HG02642 (cell line): Measurements from ENCODE around the gene TERT.

Source experiments
- ATAC-seq: cut with Tn5 transposase; IDR thresholded peaks from one replicate; pipeline ENCODE4 v1.9.1; 2021; ENCODE audit warnings: mild to moderate bottlenecking; ENCODE audit not compliant: unreplicated experiment, poor library complexity

TERT gene

DNA sequence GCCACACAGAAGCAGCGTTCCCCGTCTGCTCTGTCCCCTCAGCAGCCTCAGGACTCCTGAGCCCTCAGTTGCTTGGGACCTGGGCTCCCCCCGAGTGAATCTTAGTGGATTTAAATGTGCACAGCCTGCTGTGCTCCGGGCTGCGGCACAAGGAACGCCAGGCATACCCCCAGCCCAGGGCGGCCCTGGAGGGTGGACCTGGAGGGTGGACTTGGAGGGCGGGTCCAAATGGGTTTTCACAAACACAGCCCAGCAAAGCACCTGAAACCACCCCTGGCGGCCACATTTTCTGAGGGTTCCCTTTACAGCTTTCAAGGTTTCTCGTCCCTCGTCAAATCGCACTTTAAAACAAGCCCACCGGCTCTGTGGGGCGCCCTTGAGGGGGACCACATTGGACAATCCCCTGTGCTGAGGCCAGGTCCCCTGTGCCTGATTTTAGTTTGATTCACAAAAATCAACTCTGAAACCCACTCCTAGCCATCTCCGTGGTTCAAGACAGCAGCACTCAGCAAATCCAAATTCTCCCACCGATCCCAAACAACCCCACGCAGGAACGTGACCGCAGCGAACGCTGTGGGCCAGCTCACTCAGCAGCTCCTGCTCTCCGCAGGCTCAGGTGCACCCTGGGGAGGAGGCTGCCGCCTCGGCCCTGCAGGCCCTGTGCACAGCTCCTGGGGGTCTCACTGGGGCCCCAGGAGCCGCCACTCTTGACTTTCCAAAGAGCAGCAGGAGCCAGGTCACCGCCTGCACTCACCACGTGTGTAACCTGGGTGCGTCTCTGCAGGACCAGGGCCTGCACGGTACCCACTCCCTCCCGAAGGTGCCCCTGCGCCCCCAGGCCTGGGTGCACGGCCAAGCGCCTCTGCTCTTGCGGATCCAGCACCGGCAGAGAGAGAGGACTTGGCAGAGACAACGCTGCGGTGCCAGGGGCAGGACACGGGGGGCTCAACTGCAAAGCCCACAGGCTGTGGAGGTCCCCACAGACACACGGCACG is 29.1 kb downstream of the TERT start:
- no peak for ATAC-seq

DNA sequence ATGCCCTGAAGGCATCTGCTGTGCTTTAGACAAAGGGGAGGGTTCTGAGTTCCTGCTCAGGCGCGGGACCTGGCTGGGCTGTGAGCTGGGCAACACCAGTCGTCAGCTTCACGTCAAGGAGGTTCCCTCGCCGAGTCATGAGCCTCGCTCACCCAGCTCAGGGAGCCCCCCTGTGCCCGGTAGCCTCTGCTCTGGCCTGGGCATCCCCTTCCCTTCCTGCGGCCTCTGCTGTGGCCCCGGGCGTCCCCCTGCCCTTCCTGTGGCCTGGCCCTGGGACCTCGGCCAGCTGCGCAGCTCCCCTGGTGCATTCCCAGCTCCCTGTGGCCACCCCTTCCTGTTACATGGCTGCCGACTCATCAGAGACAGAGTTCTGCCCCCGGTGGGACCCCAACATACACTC is 29.8 kb downstream of the TERT start:
- no peak for ATAC-seq

DNA sequence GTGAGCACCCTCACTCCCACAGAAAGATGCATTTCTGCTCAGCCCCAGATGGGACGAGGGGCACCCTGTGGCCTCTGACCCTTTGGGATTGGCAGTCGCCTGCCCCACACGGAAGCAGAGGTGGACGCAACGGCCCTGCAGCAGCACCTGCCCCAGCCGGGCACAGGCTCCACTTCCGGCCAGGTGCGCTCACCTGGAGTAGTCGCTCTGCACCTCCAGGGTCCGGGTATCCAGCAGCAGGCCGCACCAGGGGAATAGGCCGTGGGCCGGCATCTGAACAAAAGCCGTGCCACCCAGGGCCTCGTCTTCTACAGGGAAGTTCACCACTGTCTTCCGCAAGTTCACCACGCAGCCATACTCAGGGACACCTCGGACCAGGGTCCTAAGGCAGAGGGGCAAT is 30.7 kb downstream of the TERT start:
- ATAC-seq: no peak

DNA sequence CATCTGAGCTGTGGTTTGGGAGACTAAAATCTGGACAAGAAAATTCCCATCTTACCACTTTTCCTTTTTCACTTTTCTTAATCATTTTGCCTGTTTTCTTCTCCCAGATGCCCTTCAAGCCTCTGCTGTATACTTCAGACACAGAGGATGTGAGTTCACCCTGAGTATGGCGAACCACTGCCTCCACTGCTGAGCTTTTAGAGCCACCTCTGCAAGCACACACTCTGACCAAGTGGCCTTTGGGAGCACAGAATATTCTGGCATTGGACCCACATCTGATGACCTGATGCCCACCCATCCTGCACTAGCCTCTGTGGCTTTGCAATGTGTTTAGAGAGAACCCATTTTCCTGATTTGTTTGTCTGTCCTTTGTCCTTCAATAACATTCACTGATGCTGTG is 32.5 kb downstream of the TERT start:
- ATAC-seq: no peak

DNA sequence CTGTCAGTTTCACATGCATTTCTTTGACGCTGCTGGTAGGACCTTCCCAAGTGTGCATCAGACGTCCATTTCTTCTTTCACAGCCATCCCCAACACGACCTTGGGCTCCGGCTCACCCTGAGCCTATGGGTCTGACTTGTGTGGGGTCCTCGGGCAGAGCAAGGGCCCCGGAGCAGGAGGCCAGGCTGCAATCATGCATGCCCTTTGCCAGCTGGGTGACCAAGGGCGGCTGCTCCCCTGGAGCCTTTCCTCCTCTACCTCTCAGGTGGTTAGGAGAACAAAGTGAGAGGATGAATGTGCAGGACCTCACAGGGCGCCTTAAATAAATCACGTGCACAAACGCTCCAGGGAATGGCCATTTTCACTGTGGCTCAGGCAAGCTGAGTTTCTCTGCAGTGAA is 33.2 kb downstream of the TERT start:
- no peak for ATAC-seq

DNA sequence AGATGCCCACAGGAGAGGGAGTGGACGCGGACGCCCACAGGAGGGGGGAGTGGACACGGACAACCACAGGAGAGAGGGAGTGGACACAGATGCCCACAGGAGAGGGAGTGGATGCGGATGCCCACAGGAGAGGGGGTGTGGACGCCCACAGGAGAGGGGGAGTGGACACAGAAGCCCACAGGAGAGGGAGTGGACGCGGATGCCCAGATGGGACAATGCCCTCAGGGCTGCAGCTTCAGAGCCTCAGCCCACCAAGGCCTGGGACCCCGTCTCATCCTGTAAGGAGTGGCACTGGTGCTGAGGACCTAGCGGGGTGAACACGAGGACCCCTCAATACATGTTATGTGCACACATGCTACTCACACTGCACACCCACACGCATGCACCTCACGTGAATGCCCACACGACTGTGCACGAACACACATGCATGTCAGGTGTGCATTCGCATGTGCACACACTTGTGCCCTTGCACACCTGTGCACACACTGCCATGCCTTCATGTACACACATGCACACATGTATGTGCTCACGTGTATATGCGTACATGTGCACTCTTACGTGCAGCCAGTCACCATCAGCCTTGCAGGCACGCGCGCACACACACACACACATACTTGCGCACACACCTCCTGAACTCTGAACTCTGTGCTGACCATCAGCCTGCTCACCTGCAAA is 34.9 kb downstream of the TERT start:
- no peak for ATAC-seq

DNA sequence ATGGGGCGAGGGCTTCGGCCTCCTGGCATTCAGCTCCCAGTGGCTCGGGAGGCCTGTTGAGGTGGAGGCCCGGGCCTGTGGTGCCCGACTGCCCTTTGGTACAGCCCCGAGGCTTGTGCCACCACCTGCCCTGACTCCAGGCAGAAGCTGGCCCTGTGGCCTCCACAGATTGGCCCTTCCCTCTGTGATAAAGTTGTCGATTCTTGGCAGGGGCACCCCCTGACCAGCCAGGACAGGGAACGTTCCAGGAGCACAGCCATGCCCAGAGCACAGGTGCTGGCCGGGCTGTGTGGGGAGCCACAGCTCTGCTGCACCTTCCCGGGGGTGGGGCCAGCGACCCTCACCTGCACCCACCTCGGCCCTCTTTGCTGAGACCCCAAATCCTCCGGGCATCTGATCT is 37.0 kb downstream of the TERT start:
- ATAC-seq: no peak

DNA sequence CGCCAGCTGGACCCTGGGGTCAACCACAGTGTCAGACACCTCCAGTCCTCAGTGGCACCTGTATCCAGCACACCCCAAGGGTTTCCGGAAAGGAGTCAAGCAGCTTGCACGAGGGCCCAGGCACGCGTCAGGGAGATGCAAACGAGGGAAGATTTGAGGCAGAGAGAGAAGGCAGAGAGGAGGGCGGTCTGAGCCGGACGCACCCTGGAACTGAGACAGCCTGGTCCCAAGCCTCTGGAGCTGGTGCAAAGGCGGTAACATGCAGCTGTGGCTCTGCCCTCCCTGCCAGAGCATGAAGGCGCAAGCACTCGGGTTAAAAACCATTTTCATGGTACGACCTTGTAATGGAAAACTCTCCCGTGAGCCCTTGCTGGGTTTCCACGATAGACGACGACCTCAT is 37.5 kb downstream of the TERT start:
- ATAC-seq: no peak

DNA sequence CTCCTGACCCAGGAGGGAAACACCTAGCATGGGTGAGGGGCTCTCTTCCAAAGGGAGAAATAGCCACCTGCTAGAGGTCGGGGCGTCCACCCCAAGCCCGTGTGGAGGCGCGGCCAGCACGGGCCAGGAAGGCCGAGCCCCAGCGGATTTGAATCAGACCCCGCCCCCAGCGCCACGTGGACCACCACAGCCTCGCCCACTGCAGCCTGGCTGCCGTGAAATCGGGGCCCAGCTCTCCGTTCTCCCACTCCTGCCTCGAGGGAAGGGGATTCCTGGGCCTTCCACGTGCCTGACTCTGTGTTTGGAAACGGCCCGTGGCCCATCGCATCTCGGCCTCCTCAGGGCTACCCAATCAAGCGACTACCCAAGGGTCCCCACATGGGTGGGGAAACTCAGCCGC is 38.1 kb downstream of the TERT start:
- ATAC-seq: no peak

DNA sequence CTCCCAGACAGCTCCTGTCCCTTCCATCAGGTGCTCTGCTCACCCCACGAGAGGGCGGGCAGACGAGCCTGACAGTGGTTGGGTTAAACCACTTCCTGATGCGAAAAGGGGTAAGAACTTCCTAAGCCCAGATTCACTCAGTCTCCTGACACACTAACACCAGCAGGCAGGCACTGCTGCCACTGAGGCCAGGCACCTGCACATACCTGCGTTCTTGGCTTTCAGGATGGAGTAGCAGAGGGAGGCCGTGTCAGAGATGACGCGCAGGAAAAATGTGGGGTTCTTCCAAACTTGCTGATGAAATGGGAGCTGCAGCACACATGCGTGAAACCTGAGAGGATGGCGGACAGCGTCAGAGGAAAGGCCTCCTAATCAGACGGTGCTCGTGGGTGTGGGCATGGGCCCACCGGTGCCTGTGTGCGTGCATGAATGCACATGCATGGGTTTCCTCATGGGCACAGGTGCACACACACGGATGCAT is 39.7 kb downstream of the TERT start:
- no peak for ATAC-seq

DNA sequence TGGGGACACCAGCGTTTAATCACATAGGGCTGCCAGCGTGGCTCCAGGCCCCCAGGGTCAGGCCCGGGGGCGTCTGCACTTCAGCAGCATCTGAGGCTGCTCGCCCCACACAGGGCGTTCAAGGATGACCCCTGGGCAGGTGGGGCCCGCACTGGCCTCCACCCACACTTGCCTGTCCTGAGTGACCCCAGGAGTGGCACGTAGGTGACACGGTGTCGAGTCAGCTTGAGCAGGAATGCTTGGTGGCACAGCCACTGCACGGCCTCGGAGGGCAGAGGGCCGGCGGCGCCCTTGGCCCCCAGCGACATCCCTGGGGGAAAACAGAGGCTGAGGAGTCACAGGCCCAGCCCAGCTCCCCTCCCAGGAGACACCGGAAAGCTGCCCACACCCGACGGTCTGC is 40.7 kb downstream of the TERT start:
- no peak for ATAC-seq

DNA sequence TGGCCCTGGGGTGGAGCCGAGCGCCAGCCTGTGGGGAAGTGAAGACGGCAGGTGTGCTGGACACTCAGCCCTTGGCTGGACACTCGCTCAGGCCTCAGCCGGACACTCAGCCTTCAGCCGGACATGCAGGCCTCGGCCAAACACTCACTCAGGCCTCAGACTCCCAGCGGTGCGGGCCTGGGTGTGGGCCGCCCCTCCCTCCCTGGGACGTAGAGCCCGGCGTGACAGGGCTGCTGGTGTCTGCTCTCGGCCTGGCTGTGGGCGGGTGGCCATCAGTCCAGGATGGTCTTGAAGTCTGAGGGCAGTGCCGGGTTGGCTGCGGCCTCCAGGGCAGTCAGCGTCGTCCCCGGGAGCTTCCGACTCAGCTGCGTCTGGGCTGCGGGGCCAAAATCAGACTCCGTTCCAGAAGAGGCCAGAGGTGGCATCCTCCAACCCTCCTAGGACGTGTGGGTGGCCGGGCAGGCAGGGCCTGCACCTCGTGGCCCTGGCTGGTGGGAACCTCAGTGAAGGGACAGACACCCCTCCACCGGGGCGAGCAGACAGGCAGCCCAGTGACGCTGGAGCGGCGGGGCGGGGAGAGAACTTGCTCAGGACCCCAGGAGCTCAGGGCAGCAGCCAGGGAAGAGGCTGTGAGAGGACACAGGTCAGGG is 41.3 kb downstream of the TERT start:
- ATAC-seq: no peak

DNA sequence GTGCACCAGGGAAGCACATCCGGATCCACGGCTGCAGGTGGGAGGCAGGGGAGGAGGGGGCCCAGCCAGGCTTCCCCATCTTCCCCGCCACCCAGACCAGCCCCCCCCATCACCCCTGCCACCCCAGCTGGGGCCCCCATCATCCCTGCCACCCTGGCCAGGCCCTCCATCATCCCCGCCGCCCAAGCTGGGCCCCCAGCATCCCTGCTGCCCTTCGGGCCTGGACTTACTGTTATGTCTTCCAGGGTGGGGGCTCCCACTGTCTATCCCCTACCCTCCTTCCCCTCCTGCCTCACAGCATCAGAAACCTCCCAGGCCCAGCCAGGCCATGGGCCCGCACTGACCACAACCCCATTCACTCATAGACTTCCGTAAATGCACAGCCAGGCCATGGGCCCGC is 42.2 kb downstream of the TERT start:
- ATAC-seq: no peak

DNA sequence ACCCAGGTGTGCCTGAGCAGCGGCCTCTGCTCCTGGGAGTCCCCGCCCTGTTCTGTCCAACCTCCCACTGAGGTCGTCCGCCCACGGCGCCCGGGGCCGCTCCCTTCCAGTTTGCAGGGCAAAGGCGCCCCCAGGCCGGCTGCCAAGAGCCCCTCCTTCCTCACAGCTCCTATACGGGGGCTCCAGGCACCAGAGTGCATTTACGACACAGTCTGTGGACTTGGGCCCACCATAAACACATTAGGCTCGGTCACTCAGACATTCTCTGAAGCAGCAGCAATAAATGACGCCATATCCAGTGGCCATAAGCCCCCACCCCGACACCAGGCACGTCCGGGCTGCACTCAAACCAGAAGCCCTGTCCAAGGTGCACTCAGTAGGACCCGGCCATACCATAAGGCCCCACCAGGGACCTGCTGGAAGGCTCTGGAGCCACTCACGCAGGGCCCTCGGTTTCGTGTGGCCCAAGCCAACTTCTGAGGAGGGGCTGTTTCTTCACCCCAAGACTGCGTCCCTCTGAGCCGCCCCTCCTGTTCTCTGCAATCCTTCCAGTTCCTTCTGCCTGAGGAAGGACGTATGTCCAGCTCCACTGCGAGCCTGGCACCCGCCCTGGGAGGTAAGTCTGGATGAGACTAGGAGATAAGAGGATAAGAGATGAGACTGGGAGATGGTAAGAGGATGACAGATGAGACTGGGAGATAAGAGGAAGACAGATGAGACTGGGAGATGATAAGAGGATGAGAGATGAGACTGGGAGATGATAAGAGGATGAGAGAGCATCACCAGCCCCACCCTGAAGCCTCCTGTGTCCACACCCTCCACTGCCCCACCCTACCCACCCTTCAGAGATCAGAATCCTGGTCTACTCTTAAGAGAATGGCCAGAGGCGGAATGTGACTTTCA is 42.9 kb downstream of the TERT start:
- no peak for ATAC-seq

DNA sequence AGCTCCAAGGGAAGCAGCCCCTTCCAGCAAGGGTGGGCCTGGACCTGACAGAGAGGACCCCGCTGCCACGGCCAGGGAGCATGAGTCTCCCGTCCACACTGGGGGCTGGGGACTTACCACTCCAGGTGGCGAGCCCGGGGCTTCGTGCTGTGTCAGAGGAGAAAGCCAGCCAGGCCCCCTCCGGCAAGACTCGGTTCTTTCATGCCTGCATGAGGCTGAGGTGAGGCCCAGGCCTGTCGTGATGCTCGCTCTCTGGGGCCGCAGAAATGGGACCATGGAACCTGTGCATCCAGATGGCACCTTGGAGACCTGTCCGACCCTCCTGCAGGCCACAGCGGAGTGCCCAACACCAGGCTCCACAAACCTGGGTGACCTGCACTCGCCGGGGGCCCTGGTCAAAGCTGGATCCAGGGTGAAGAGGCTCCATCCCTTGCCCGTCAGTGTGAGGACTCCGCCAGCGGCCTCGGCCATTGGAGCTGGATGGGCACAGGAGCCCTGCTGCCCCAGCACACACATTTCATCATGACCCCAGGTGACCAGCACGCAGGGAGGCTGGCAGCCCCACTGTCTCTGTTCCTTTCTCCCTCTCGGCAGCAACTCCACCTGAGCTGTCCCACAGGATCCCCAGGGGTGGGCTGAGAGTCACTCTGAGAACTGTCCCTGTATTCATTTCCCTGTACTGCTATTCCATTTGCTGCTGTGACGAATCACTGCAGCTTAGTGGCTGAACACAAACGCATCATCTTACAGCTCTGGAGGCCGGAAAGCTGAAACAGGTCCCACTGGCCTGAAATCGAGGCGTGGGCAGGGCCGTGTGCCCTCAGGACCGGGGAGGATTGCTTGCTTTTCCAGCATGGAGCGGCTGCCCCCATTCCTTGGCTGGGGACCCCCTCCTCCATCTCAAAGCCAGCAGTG is 45.2 kb downstream of the TERT start:
- no peak for ATAC-seq

DNA sequence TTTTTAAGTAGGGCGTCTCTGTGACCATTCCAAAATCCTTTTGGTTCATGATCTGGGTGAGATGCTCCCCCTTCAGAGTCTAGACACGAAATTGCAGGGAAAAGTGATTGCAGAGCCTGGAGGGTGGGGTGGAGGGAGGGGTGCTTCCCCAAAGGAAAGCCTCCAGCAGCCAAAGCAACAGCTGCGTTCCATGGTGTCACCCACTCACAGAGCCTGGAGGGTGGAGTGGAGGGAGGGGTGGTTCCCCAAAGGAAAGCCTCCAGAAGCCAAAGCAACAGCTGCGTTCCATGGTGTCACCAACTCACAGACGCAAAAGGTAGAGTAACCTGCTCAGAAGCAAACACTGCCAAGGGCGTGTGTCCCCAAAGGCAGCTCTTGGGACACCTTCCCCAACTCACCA is 47.1 kb downstream of the TERT start:
- no peak for ATAC-seq

DNA sequence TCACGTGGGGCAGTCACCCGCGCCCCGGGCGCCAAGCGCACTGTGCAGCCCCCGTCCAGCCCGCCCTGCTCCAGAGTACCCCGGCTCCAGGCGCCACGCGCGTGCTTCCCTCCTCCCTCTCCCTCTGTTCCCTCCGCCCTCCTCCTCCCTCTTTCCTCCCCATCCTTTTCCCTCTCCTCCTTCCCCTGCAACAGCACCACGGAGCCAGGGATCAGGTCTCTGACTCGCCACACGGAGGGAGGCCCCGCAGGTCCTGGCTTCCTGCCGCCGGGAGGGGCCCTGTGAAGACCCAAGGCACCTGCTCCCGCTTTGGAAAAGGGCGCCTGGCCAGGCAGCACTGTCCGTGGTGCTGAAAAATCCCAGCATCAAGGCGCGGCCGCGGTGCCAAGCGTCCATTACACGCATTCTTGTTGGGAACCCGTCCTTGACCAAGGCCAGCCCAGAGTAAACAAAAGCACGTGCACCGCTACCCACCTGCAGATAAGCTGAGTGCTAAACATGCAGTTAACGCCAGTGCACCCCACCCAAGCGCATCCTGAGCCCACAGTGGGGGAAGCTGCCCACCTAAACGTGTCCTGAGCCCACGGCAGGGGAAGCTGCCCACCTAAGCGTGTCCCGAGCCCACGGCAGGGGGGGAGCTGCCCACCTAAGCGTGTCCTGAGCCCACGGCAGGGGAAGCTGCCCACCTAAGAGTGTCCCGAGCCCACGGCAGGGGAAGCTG is 48.0 kb downstream of the TERT start:
- ATAC-seq: no peak

DNA sequence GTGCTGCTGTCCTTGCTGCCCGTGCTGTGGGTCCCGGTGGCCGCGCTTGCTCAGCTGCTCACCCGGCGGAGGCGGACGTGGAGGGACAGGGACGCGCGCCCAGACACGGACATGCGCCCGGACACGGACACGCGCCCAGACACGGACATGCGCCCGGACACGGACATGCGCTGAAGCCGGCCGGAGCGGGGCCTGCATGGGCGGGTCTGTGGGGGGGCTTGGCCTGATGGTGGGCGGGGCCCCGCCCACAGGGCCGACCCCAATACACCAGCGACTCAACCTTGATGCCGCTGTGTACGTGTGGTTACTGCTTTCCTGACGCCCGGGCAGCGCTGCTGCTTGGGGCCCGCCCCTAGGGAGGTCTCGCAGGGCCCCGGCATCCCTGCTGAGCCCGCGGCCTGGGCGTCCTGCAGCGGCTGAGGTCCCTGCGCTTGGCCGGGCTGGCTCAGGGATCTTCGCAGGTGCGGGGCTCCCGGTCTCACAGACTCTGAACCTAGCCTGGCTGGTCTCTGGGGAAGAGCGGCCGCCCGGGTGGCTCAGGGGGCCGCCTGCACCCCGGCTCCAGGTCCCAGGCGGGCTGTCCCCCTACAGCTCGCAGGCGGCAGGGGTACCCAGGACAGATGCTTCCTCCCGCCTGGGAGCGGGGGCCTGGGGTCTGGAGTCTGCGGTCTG is 48.8 kb downstream of the TERT start:
- no peak for ATAC-seq
